HepG2 (cell line): ENCODE results near the gene TMEM222.

Experiments
- ELF3 ChIP-seq: IDR thresholded peaks from 2 replicates; pipeline ENCODE4 v1.6.1; 2016; ENCODE audit warnings: missing genetic modification reagents, missing compliant biosample characterization
- EZH2 ChIP-seq: conservative IDR thresholded peaks from 2 replicates; pipeline ENCODE4 v1.6.1; 2012; ENCODE audit warnings: mild to moderate bottlenecking, low read depth, low read length, moderate library complexity
- FOSL2 ChIP-seq: sonication (generic); formaldehyde crosslinking; IDR thresholded peaks from 2 replicates; pipeline ENCODE4 v1.4.0; 2020; ENCODE audit warnings: missing genetic modification reagents
- GABPA ChIP-seq, 2 experiments: IDR thresholded peaks; 2 replicates each; pipeline ENCODE4 v1.6.1; 2011 to 2016; ENCODE audit warnings: low read depth in 2 of 2, low read length in 1 of 2, missing biosample characterization in 1 of 2, missing genetic modification characterization in 1 of 2
- HCFC1 ChIP-seq: fragments of 150-350 bp; IDR thresholded peaks from 2 replicates; pipeline ENCODE4 v1.6.1; 2014; ENCODE audit warnings: low read depth, low read length
- NONO ChIP-seq, 2 experiments: fragments of 450-650 bp in 1 of 2; sonication (generic) in 1 of 2; formaldehyde crosslinking in 1 of 2; IDR thresholded peaks in 1 of 2; conservative IDR thresholded peaks in 1 of 2; 2 replicates each; pipeline versions ENCODE4 v1.6.1 to v1.8.0; 2017 to 2022; ENCODE audit warnings: mild to moderate bottlenecking in 1 of 2, missing genetic modification reagents in 1 of 2, moderate library complexity in 1 of 2
- ZBTB21 ChIP-seq: sonication (generic); formaldehyde crosslinking; IDR thresholded peaks from 2 replicates; pipeline ENCODE4 v1.4.0; 2020; ENCODE audit warnings: missing genetic modification reagents
- ZNF225 ChIP-seq: sonication (generic); formaldehyde crosslinking; IDR thresholded peaks from 2 replicates; pipeline ENCODE4 v1.4.0; 2020; ENCODE audit warnings: mild to moderate bottlenecking, missing genetic modification reagents
- ZNF234 ChIP-seq: sonication (generic); formaldehyde crosslinking; conservative IDR thresholded peaks from 2 replicates; pipeline ENCODE4 v1.5.1; 2020; ENCODE audit warnings: mild to moderate bottlenecking, missing genetic modification reagents
- TF ChIP-seq, protein P1 (sequence below): sonication (generic); formaldehyde crosslinking; IDR thresholded peaks from 2 replicates; pipeline ENCODE4 v1.5.0; 2020; ENCODE audit warnings: missing genetic modification reagents
- TF ChIP-seq, protein P2 (sequence below): sonication (generic); formaldehyde crosslinking; IDR thresholded peaks from 2 replicates; pipeline ENCODE4 v1.5.0; 2020; ENCODE audit warnings: mild to moderate bottlenecking, missing genetic modification reagents, moderate library complexity
- TF ChIP-seq, protein P3 (sequence below): sonication (generic); formaldehyde crosslinking; IDR thresholded peaks from 2 replicates; pipeline ENCODE4 v1.4.0; 2020; ENCODE audit warnings: missing genetic modification reagents, borderline replicate concordance

DNA sequence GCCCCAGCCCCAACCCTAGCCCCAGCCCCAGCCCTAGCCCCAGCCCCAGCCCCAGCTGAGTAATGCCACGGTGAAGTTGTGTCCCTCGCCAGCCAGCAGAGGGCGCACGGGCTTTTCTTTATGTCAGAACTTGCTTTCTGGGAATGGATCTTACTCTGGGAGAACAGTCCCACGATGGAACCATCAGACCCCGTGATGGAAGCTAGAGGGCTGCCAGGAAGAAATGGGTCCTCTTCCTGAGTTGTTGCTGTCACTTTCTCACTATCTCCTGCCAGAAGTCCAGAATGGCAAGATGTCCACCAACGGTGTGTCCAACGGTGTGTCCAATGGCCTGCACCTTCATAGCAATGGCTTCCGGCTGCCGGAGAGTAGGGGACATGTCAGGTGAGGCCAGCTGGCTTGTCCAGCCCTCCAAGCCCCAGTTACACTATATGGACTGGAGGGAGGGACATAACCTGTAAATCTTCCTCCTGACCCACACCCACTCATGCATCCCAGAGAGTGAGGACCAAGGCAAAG, 25.1 kb upstream of the TMEM222 start:
- TF ChIP-seq FOSL2 (CRISPR knock-in tag) (no peak), ZNF225 (CRISPR knock-in tag) (no peak), HCFC1 (no peak), EZH2 (no peak), ZBTB21 (CRISPR knock-in tag) (no peak), NONO (IDR thresholded peaks at IDR 0.05) (no peak), NONO (CRISPR knock-in tag; conservative IDR thresholded peaks at IDR 0.05) (no peak), ELF3 (no peak), ZNF234 (no peak), GABPA (IDR thresholded peaks at IDR 0.05; ENCODE audit: low read depth, low read length) (no peak), GABPA (CRISPR knock-in tag; IDR thresholded peaks at IDR 0.05; ENCODE audit: low read depth) (no peak)
- TF ChIP-seq, protein P1, sequence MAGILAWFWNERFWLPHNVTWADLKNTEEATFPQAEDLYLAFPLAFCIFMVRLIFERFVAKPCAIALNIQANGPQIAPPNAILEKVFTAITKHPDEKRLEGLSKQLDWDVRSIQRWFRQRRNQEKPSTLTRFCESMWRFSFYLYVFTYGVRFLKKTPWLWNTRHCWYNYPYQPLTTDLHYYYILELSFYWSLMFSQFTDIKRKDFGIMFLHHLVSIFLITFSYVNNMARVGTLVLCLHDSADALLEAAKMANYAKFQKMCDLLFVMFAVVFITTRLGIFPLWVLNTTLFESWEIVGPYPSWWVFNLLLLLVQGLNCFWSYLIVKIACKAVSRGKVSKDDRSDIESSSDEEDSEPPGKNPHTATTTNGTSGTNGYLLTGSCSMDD (CRISPR knock-in tag): no peak
- TF ChIP-seq, protein P2, sequence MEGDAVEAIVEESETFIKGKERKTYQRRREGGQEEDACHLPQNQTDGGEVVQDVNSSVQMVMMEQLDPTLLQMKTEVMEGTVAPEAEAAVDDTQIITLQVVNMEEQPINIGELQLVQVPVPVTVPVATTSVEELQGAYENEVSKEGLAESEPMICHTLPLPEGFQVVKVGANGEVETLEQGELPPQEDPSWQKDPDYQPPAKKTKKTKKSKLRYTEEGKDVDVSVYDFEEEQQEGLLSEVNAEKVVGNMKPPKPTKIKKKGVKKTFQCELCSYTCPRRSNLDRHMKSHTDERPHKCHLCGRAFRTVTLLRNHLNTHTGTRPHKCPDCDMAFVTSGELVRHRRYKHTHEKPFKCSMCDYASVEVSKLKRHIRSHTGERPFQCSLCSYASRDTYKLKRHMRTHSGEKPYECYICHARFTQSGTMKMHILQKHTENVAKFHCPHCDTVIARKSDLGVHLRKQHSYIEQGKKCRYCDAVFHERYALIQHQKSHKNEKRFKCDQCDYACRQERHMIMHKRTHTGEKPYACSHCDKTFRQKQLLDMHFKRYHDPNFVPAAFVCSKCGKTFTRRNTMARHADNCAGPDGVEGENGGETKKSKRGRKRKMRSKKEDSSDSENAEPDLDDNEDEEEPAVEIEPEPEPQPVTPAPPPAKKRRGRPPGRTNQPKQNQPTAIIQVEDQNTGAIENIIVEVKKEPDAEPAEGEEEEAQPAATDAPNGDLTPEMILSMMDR: peak; percentile 75
- TF ChIP-seq, protein P3, sequence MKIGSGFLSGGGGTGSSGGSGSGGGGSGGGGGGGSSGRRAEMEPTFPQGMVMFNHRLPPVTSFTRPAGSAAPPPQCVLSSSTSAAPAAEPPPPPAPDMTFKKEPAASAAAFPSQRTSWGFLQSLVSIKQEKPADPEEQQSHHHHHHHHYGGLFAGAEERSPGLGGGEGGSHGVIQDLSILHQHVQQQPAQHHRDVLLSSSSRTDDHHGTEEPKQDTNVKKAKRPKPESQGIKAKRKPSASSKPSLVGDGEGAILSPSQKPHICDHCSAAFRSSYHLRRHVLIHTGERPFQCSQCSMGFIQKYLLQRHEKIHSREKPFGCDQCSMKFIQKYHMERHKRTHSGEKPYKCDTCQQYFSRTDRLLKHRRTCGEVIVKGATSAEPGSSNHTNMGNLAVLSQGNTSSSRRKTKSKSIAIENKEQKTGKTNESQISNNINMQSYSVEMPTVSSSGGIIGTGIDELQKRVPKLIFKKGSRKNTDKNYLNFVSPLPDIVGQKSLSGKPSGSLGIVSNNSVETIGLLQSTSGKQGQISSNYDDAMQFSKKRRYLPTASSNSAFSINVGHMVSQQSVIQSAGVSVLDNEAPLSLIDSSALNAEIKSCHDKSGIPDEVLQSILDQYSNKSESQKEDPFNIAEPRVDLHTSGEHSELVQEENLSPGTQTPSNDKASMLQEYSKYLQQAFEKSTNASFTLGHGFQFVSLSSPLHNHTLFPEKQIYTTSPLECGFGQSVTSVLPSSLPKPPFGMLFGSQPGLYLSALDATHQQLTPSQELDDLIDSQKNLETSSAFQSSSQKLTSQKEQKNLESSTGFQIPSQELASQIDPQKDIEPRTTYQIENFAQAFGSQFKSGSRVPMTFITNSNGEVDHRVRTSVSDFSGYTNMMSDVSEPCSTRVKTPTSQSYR (CRISPR knock-in tag): no peak
